Smooth muscle cell (in vitro differentiated cells): Measurements from ENCODE around the gene ARHGAP20. TPM values are rescaled to one million over a fixed set of nuclear protein-coding genes. Genes with fewer than 3 reads are reported as not detected.

Source experiments
- DNase-seq: peaks from one replicate; lab custom pipeline; 2025; ENCODE audit not compliant: unreplicated experiment; lab: John Stamatoyannopoulos, UW
- H2AFZ ChIP-seq: fragments of 200-600 bp; sonication (generic); 2 replicates; pipeline ENCODE4 v1.6.0; 2016; ENCODE audit warnings: antibody characterized with exemption, low read depth, mild to moderate bottlenecking
- H3F3A ChIP-seq: fragments of 200-600 bp; sonication (generic); 2 replicates; pipeline ENCODE4 v1.6.0; 2017; ENCODE audit warnings: antibody characterized with exemption, low read depth
- H3K27ac ChIP-seq: fragments of 200-600 bp; sonication (generic); 2 replicates; pipeline ENCODE4 v1.5.1; 2016; ENCODE audit warnings: low read depth, mild to moderate bottlenecking
- H3K27me3 ChIP-seq: fragments of 200-600 bp; sonication (generic); 2 replicates; pipeline ENCODE4 v1.6.1; 2016; ENCODE audit warnings: low read depth, mild to moderate bottlenecking
- H3K36me3 ChIP-seq: fragments of 200-600 bp; sonication (generic); 2 replicates; pipeline ENCODE4 v1.5.1; 2016; ENCODE audit warnings: low read depth
- H3K4me1 ChIP-seq: fragments of 200-600 bp; sonication (generic); 2 replicates; pipeline ENCODE4 v1.5.1; 2016; ENCODE audit warnings: low read depth
- H3K4me2 ChIP-seq: fragments of 200-600 bp; sonication (generic); 2 replicates; pipeline ENCODE4 v1.6.0; 2016; ENCODE audit warnings: mild to moderate bottlenecking
- H3K4me3 ChIP-seq: fragments of 200-600 bp; sonication (generic); 2 replicates; pipeline ENCODE4 v1.5.1; 2016; ENCODE audit warnings: mild to moderate bottlenecking
- H3K79me2 ChIP-seq: fragments of 200-600 bp; sonication (generic); 2 replicates; pipeline ENCODE4 v1.6.0; 2016; ENCODE audit warnings: low read depth, mild to moderate bottlenecking
- H3K9ac ChIP-seq: fragments of 200-600 bp; sonication (generic); 2 replicates; pipeline ENCODE4 v1.6.0; 2016; ENCODE audit warnings: low read depth
- H3K9me3 ChIP-seq: fragments of 200-600 bp; sonication (generic); replicated peaks from 2 replicates; pipeline ENCODE4 v1.5.1; 2016; ENCODE audit warnings: low read depth
- H4K20me1 ChIP-seq: fragments of 200-600 bp; sonication (generic); 2 replicates; pipeline ENCODE4 v1.6.0; 2016; ENCODE audit warnings: low read depth
- WGBS: methylation state at CpG from one replicate; pipeline ENCODE4 v1.1.7; 2016; ENCODE audit warnings: low lambda C conversion rate; 5-methylcytosine and 5-hydroxymethylcytosine counted together
- polyA plus RNA-seq: library from polyadenylated mRNA; unstranded; fragments of >200 nt; fragmentation: Nextera tagmentation; extraction: Ambion mirVana; gene quantifications from 2 replicates; pipeline ENCODE4 v1.2.1, GENCODE V29; 2016
- total RNA-seq: library from RNA; depleted of rRNA; stranded (reverse); fragments of >200 nt; gene quantifications from 2 replicates; pipeline ENCODE4 v1.2.3, GENCODE V29; 2014
- TF ChIP-seq, protein P1 (sequence below): fragments of 200-600 bp; sonication (generic); IDR thresholded peaks from 2 replicates; pipeline ENCODE4 v1.5.1; 2017; ENCODE audit warnings: borderline replicate concordance, mild to moderate bottlenecking, antibody characterized with exemption; ENCODE audit not compliant: insufficient read depth, poor library complexity, severe bottlenecking

The ARHGAP20 gene
- total and polyA plus RNA-seq, 2 experiments from 2014 or later = 0.33 to 1.6 TPM

DNA sequence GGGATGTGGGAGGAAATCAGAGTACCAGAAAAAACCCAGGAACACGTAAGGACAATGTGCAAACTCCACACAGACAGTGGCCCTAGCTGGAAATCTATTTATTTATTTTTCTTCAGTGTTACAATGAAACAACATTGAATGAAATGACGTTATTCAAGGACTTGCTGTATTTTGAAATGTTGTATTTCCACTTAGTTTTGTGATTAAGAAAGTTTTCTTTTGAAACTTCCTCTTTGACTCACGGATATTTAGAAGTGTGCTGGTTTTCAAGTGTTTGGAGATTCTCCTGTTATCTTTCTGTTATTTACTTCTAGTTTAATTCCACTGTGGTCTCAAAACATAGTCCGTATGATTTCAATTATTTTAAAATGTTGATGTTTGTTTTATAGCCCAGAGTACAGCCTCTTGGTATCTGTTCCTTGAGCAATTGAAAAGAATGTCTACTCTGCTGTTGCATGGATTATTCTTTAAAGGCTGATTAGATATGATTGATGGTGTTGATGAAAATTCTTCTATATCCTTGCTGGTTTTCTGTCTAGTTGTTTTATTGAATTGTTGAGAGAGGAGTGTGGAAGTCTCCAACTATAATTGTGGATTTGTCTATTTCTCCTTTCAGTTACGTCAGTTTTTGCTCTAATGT is 141.0 kb downstream of the ARHGAP20 start:
- peak overlapping the region; percentile 61 for H2AFZ ChIP-seq
- H3K36me3 ChIP-seq = no peaks in the 10 kb centered on the region
- H3K9ac ChIP-seq = no peak overlapping the region
- no peak overlapping the region for H3K27ac ChIP-seq
- no peak overlapping the region for H3K4me3 ChIP-seq
- no peaks in the 10 kb centered on the region for H3K9me3 ChIP-seq
- peaks cover 7% of the 10 kb centered on the region for H3F3A ChIP-seq
- no peaks in the 10 kb centered on the region for H3K4me1 ChIP-seq
- 48% methylated on average over 5 of the region's 5 CpGs for WGBS
- TF ChIP-seq, protein P1, sequence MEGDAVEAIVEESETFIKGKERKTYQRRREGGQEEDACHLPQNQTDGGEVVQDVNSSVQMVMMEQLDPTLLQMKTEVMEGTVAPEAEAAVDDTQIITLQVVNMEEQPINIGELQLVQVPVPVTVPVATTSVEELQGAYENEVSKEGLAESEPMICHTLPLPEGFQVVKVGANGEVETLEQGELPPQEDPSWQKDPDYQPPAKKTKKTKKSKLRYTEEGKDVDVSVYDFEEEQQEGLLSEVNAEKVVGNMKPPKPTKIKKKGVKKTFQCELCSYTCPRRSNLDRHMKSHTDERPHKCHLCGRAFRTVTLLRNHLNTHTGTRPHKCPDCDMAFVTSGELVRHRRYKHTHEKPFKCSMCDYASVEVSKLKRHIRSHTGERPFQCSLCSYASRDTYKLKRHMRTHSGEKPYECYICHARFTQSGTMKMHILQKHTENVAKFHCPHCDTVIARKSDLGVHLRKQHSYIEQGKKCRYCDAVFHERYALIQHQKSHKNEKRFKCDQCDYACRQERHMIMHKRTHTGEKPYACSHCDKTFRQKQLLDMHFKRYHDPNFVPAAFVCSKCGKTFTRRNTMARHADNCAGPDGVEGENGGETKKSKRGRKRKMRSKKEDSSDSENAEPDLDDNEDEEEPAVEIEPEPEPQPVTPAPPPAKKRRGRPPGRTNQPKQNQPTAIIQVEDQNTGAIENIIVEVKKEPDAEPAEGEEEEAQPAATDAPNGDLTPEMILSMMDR = no peak
- H3K4me2 ChIP-seq = peak overlapping the region; percentile 34
- no peak for DNase-seq
- H4K20me1 ChIP-seq = no peaks in the 10 kb centered on the region
- H3K79me2 ChIP-seq = no peaks in the 10 kb centered on the region
- H3K27me3 ChIP-seq = no peaks in the 10 kb centered on the region

DNA sequence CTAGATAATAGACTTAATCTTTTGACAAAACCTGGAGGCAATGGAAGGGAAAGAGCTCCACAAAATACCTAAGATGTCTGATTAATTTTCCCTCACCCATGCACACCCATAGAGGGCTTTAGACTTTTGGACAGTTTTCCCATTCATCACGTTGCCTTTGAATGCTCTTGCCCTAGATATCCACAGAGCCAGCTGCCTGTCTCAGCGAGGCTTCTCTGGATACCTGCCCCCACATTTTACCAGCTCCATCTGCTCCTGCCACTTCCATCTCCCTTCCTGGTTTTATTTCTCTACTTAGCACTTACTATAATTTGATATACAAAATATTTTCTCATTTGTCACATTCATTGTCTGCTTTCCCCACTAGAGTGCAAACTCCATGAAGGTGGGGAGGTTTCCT is 145.7 kb downstream of the ARHGAP20 start:
- Histone ChIP-seq H3K27ac (no peak overlapping the region), H3K9me3 (no peaks in the 10 kb centered on the region), H4K20me1 (no peaks in the 10 kb centered on the region), H3K4me1 (peaks cover 9% of the 10 kb centered on the region), H3K36me3 (no peaks in the 10 kb centered on the region), H3F3A (peaks cover 5% of the 10 kb centered on the region), H3K9ac (no peak overlapping the region), H2AFZ (no peak overlapping the region), H3K27me3 (no peaks in the 10 kb centered on the region), H3K4me2 (no peak overlapping the region), H3K79me2 (no peaks in the 10 kb centered on the region), H3K4me3 (no peak overlapping the region)
- WGBS = 86% methylated on average over 2 of the region's 2 CpGs
- TF ChIP-seq, protein P1 = no peak
- no peak for DNase-seq

DNA sequence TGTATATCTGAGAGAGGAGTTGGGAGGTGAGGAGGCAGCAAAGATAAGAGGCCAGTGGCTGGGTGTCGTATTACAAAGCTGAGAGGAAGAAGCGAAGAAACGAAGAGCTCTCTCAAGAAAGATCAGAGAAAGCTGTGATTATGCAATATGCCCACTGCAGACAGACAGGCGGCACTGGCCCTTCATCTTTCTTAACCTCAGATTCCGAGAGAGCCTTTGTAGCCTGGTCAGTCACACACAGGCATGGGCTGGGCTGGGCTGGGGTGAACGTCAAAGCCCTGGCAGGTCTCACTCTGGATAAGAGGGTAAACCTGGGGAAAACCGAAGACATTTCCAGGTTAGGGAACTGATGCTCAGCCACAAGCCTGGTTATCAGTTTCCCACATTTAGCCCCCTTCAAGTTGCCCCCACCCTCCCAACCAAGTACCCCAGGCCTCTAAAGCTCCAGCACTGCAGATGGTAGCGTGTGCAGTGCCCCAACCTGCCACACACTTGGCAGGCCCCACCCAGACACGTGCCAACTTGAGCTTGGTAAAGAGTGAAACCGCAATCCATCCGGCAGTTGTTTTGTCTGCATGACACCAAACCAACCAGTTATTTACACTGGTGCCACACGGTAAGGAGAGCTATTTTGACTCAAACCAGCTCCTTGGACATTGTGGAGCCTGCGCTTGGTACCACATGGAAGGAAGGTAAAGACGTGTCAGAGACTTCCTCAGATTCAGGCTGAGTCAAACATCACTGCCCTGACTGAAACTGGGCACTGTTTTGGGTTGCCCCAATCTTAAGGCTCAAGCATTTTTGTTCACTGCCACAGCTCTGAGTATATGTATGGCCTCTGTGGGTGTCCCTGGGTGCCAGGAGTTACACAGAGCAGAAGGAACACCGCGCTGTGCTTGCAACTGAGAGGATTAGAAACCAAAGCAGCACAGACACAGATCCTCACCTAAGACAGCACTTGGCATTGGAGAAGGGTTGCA is 146.6 kb downstream of the ARHGAP20 start:
- H3F3A ChIP-seq = no peaks in the 10 kb centered on the region
- H3K27ac ChIP-seq = no peak overlapping the region
- no peaks in the 10 kb centered on the region for H3K79me2 ChIP-seq
- peaks cover 9% of the 10 kb centered on the region for H3K4me1 ChIP-seq
- no peaks in the 10 kb centered on the region for H3K27me3 ChIP-seq
- peak overlapping the region; percentile 46 for H3K4me2 ChIP-seq
- H2AFZ ChIP-seq = no peak overlapping the region
- H3K36me3 ChIP-seq = no peaks in the 10 kb centered on the region
- no peaks in the 10 kb centered on the region for H3K9me3 ChIP-seq
- H3K9ac ChIP-seq = no peak overlapping the region
- TF ChIP-seq, protein P1 = no peak
- H4K20me1 ChIP-seq = no peaks in the 10 kb centered on the region
- no peak overlapping the region for H3K4me3 ChIP-seq
- WGBS = 34% methylated on average over 16 of the region's 16 CpGs
- DNase-seq = no peak
